IMR-90 (cell line): Measurements from ENCODE around the gene NUMA1. TPM values are rescaled to one million over a fixed set of nuclear protein-coding genes. Genes with fewer than 3 reads are reported as not detected.

Source experiments
- CEBPB ChIP-seq: IDR thresholded peaks from 2 replicates; pipeline ENCODE4 v1.6.1; 2012; ENCODE audit warnings: low read depth, low read length, improper control_type of control experiment
- RCOR1 ChIP-seq: IDR thresholded peaks from 2 replicates; pipeline ENCODE4 v1.6.1; 2012; ENCODE audit warnings: mild to moderate bottlenecking, low read length, improper control_type of control experiment; ENCODE audit not compliant: insufficient replicate concordance
- polyA plus RNA-seq, 3 experiments: library from polyadenylated mRNA; depleted of rRNA; stranded (reverse); fragments of >200 nt; gene quantifications; 2 replicates each; pipeline ENCODE4 v1.2.3, GENCODE V29; 2012; ENCODE audit warnings: low replicate concordance in 1 of 3
- total RNA-seq: library from RNA; depleted of rRNA; stranded (reverse); fragments of >200 nt; gene quantifications from 2 replicates; pipeline ENCODE4 v1.2.3, GENCODE V29; 2012
- TF ChIP-seq, protein P1 (sequence below): fragments of 150-350 bp; IDR thresholded peaks from 2 replicates; pipeline ENCODE4 v1.6.1; 2016; ENCODE audit warnings: low read depth, mild to moderate bottlenecking, low read length, moderate library complexity, borderline replicate concordance

Gene NUMA1
- total and polyA plus RNA-seq, 2 of the 4 experiments (the other 2 are of a cell fraction), result 61.7 to 97.0 TPM

DNA sequence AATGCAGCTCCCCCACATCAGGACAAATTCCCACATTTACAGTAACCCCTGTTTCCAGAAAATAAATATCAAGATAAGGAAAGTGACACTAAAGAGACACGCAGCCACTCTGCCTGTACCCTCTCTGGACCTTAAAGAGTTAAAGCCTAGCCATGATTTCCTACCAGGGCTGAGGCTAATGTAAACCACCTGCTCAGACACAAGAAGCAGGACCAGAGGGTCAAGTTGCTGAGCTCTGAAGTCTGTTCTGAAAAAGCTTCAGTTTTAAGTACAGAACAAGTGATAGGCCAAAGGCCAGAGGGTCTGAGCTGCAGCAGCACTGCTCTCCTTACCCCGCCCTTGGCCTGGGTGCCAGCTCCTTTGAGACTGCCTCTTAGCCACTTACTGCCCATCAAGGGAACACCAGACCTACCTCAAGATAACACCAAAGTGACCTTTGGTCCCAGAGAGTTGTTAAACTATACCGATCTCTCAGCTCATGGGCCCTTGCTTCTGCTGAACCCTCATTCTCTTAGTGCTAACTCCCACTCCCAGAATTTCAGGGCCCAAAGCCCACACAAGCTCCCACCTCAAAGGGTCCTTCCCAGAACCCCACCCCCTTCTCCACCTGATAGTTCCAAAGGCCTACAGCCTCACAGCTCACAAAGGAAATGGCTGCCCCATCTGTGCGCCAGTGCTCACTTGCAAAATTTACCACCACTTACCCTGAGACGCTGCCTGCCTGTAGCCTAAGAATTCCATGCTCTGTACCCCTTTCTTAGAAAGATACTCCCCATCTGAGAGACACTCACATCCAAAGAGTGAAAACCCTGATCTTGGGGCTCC, 41.1 kb downstream of the NUMA1 start (continued):
- TF ChIP-seq, protein P1, sequence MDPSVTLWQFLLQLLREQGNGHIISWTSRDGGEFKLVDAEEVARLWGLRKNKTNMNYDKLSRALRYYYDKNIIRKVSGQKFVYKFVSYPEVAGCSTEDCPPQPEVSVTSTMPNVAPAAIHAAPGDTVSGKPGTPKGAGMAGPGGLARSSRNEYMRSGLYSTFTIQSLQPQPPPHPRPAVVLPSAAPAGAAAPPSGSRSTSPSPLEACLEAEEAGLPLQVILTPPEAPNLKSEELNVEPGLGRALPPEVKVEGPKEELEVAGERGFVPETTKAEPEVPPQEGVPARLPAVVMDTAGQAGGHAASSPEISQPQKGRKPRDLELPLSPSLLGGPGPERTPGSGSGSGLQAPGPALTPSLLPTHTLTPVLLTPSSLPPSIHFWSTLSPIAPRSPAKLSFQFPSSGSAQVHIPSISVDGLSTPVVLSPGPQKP, result no peak
- TF ChIP-seq CEBPB, result no peak
- TF ChIP-seq RCOR1, result no peak
